GM18505 (cell line): ENCODE measurements around the gene GAPDH.
"Not testable (repeated sequence)": the region's sequence is repeated elsewhere in the genome, so short reads cannot be mapped to it uniquely, and the experiment has no call there.

Source experiments
- ATAC-seq: cut with Tn5 transposase; IDR thresholded peaks from one replicate; pipeline ENCODE4 v1.9.1; 2021; ENCODE audit not compliant: unreplicated experiment
- POLR2A ChIP-seq: IDR thresholded peaks from 4 replicates; pipeline ENCODE4 v1.6.1; 2011; ENCODE audit warnings: borderline replicate concordance; ENCODE audit not compliant: insufficient read depth, insufficient read length; ENCODE audit errors: extremely low read depth

Gene GAPDH

DNA sequence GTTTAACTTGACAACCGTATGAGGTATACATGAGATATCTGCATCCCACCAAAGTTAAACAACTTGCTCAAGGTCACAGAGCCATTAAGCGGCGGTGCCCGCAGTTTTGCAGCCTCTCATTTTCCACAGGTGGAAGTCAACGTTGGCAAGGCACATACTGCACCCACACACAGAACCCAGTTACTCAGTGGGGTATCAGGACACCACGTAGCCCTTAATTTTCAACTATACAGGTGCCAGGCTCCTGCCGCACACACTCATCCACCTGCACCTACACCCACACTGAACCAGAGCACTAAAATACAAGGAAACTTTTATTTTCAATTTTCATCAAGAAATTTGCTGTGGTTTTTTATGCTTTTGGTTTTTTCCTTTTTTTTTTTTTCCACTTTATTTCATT lies 35.5 kb downstream of the GAPDH start:
- no peak for ATAC-seq
- TF ChIP-seq POLR2A: peak; percentile 12

DNA sequence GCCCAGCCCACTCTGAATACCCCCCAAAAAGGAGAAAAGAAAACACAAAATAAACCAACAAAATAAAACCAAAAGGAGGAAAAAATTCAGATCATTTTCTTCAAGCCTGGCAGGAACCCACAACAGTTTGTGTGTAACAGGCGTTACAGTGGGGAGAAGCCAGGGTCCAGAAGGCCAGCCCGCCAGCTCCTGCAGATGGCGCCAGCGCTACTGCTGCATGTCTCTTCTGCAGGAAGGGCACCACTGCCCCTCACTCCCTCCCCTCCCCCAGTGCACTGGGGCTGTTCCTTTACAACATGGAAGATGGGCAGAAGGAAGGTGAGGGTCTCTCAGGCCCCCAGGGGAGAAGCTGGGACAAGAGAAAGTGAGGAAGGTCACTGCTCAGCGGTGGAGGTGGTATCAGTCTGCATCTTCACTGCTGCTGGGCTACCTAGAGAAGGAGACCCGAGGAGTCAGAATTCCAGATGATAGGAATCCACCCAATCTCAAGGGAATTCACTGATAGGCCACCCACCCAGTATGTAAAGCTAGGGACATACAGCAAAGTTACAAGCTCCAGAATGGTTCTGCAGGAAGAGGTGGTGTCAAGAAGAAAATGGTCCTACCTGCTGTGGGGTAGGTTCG lies 36.1 kb downstream of the GAPDH start:
- ATAC-seq: no peak
- TF ChIP-seq POLR2A: no peak

DNA sequence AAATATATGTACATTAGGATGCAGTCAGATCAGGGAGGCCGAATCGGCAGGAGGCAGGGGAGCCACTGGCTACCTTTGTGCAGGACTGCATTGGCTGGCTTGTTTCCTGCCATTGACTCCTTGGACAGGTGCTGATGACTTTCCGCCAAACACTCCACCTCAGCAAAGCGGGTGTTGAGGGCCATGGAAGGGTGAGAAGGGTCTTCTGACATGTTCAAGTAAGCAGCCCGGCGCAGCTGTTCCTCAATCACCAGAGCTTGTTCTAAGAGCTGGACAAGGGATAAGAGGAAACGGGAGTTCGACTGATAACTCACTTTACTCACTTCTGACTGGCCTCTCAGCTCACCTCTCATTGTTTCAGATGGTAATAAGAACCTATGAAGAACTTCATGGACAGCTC lies 38.7 kb downstream of the GAPDH start:
- no peak for ATAC-seq
- no peak for TF ChIP-seq POLR2A

DNA sequence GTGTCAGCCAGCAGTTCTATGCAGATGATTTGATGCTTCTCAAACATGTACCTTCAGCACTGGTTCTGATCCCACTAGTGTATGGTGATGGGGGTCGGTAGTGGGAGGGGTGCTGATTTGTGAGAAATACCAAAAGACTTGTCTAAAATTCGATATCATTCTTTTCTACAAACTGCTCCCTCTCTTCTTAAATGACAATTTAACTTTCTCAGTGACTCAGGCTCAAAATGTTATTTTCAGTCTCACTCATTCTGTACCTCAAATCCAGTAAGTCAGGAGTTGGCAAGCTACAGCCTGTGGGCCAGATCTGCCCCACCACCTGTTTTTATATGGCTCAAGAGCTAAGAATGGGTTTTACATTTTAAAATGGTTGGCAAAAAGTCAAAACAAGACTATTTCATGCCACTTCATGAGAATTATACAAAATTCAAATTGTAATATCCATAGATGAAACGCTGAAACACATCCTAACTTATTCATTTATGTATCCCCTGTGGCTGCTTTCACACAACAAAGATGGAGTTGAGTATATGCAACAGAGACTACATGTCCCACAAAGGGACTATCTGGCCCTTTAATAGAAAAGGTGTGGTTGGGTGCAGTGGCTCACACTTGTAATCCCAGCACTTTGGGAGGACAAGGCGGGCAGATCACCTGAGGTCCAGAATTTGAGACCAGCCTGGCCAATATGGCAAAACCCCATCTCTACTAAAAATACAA lies 40.4 kb downstream of the GAPDH start:
- TF ChIP-seq POLR2A: no peak
- ATAC-seq: no peak

DNA sequence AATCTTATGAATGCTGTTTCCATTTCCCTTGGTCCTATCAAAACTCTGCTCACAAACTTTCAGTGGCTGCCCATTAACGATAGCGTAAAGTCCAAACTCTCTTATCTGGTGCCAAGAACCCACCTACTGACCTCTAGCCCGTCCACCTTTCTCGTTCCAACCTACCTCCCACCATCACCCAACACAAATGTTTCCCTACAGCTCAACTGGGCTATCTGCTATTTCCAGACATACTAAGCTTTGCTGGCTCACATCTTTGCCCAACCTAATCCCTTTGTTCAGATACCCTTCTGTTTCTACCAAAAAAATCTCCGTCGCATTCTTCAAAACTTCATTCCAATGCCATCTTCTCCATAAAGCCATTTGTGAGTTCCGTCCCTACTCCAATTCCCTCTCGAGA lies 41.3 kb downstream of the GAPDH start:
- ATAC-seq: no peak

DNA sequence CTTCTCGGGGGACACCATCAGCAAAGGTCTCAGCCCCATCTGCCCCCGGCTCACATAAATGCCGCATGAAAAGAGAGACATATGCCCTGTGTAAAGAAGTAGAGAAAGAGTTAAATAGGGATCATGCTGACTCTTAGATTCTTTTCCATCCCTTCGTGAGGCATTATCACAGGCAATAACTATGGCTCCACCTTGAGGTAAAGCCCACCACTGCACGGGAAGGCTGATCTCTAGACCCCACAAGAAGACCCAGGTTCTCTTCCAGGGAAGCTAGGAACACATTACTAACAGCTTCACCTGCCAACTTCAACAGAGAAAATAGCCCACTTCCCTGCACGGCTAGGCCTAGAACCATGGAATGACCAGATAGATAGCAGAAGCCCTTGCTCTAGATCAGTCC lies 47.9 kb downstream of the GAPDH start:
- no peak for TF ChIP-seq POLR2A
- ATAC-seq: no peak

More for the DNA sequence above, 41.3 kb downstream of the GAPDH start:
- TF ChIP-seq POLR2A: no peak

DNA sequence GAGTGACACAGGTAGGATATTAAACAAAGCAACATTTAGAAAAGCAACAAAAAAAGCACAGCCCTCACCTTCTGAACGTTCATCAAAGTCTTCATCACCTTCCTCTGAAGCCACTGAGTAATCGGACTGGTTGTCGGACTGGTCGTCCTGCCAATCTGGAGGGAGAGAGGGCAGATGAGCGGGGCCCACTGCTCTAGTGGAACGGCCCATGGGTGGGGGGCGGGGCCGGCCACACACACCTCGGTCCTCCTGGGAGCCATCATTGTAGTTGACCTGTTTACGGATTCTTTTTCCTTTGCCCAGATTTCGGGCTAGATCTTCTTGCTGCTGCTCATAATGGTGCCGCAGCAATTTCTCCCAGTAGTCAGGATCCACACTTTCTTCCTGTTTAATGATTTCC lies 48.6 kb downstream of the GAPDH start:
- TF ChIP-seq POLR2A: no peak
- ATAC-seq: no peak

DNA sequence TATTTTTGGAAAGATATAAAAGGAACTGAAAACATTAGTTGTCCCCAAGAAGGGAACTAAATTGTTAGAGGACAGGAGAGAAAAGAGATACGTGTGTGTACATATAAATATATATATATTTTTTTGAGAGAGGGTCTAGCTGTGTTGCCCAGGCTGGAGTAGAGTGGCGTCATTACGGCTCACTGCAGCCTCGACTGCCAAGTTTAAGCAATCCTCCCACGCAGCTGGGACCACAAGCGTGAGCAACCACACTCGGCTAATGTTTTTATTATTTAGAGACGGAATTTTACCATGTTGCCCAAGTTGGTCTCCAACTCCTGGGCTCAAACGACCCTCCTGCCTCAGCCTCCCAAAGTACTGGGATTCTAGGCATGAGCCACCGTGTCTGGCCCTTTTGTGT lies 50.0 kb downstream of the GAPDH start:
- no peak for TF ChIP-seq POLR2A
- ATAC-seq: no peak

DNA sequence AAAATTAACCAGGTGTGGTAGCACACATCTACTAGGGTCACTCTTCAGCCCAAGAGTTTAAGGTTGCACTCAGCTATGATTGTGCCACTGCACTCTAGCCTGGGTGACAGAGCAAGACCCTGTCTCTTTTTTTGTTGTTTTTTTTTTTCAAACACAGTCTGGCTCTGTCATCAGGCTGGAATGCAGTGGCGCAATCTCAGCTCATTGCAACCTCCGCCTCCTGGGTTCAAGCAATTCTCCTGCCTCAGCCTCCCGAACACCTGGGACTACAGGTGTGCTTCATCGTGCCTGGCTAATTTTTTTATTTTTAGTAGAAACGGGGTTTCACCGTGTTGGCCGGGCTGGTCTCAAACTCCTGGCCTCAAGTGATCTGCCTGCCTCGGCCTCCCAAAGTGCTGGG lies 52.3 kb downstream of the GAPDH start:
- not testable (repeated sequence) for ATAC-seq
